Stimulated activated CD4-positive, alpha-beta T cell treated with anti-CD3 and anti-CD28 coated beads, Interleukin-4, amount 100 ng/mL, for 48 hours (primary cell): ENCODE results near the gene YTHDC1.
"Not testable (repeated sequence)": the region's sequence is repeated elsewhere in the genome, so short reads cannot be mapped to it uniquely, and the experiment has no call there.

Experiments
- DNase-seq, 2 donors: peaks; one replicate each; pipeline ENCODE4 v3.0.0-alpha.2; 2020; ENCODE audit warnings: low read depth in 2 of 2

YTHDC1 gene

GRCh38 chr4:68288393-68288740, 61.5 kb downstream of the YTHDC1 start:
- no peak for DNase-seq

GRCh38 chr4:68287704-68288392, 62.0 kb downstream of the YTHDC1 start:
- no peak for DNase-seq

DNA sequence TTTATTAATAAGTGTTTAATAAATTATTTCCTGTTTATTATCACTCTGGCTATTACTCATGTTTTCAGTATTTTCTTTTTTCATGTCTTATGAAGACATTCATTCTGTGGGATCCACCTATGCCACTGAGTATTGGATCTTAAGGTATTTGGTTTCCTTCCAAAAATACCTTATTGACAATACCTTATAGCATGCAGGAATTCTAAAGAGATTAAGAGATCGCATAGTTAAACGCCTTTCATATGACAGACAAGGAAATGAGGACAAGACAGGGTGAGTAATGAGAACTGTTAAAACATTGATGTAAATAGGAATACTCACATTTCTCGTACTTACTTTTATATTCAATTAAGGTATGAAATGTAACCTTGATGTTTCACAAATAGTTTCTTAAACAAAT, 66.2 kb downstream of the YTHDC1 start:
- no peak for DNase-seq

- DNase-seq, result no peak
Measured at GRCh38 chr4:68283095-68283494, 66.8 kb downstream of the YTHDC1 start.

GRCh38 chr4:68281796-68282740, 67.8 kb downstream of the YTHDC1 start:
- not testable (repeated sequence) for DNase-seq

DNA sequence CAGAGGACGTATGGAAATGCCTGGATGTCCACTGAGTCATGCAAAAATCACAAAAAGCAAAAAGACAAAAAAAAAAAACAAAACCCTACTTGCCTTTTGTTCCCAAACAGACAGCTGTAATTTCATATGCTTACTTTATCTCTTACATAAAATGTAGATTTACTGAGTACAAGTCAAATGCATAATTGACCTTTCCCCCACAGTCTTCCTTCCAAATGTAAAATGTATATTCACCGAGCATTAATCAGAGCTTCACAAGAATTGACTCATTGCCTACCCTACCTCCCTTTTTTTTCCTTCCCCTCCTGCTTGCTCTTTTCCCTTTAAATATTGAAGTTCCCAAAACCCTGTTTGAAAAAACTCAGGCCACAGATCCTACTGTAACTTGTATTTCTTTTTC, 71.9 kb downstream of the YTHDC1 start:
- DNase-seq, result no peak

DNA sequence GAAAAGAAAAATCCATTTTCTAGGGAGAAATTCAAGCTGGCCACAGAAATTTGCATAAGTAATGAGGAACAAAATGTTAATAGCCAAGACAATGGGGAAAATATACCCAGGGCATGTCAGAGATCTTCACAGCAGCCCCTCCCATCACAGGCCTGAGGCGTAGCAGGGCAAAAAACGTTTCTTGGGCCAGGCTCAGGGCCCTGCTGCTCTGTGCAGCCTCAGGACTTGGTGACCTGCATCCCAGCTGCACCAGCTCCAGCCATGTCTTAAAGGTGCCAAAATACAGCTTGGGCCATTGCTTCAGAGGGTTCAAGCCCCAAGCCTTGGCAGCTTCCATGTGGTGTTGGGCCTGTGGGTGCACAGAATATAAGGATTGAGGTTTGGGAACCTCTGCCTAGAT, 72.3 kb downstream of the YTHDC1 start:
- DNase-seq, result no peak

GRCh38 chr4:68272860-68273259, 77.0 kb downstream of the YTHDC1 start:
- DNase-seq, result no peak

DNA sequence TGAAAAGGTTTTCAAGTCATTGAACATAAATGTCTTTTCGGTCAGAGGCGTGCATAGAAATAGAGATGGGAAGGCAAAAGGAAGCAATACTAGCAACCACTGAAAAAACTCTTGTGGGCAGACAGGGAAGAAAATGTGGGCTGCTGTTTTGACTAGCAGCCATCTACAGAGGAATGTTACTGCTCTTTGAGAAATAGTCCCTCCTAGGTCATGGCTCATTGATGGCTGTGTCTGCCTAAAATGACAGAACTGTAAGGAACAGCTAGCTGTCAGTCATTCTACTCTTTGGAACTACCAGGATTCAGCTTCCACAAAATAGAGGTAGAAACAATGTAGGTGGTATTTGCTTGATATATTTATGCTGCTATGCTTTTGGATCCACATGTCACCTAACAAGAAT, 77.5 kb downstream of the YTHDC1 start:
- no peak for DNase-seq

GRCh38 chr4:68271851-68272357, 78.0 kb downstream of the YTHDC1 start:
- DNase-seq, result no peak

DNA sequence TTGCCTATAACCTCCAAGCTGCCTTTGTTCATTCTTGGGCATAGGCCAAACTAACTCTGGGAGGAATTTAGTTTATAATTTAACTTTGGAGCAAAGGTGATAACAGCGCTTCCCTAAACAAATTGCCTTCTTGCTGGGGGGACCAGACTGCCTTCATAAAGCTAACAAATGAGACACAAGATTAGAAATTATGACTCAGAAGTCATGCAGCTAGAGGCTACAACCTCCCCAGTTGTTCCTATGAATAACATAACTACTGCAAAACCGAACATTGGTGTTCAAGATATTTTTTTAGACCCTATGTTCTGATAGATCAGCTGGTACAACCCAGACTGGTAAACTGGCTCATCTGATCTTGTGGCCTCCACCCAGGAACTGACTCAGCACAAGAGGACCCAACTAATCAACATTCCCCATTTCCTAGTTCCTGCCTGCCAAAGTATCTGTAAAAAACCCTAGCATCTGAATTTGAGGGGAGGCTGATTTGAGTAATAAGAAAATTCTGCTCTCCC, 82.4 kb downstream of the YTHDC1 start:
- no peak for DNase-seq

GRCh38 chr4:68264875-68265565, 84.9 kb downstream of the YTHDC1 start:
- DNase-seq, result no peak
